GM21390 (cell line): ENCODE measurements around the gene DPH2.
A peak's percentile ranks its signal among the peaks of the same experiment; 100 is the strongest.

Source experiments
- ATAC-seq: cut with Tn5 transposase; IDR thresholded peaks from one replicate; pipeline ENCODE4 v1.9.1; 2021; ENCODE audit not compliant: unreplicated experiment

DPH2 gene, protein sequence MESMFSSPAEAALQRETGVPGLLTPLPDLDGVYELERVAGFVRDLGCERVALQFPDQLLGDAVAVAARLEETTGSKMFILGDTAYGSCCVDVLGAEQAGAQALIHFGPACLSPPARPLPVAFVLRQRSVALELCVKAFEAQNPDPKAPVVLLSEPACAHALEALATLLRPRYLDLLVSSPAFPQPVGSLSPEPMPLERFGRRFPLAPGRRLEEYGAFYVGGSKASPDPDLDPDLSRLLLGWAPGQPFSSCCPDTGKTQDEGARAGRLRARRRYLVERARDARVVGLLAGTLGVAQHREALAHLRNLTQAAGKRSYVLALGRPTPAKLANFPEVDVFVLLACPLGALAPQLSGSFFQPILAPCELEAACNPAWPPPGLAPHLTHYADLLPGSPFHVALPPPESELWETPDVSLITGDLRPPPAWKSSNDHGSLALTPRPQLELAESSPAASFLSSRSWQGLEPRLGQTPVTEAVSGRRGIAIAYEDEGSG

GRCh38 chr1:43969746-43970466, at the start of gene DPH2:
Gene DPH2 (plus strand): TSS chr1:43970010. CDS start chr1:43970176, 166 bp downstream.
- ATAC-seq = peak; percentile 83

DNA sequence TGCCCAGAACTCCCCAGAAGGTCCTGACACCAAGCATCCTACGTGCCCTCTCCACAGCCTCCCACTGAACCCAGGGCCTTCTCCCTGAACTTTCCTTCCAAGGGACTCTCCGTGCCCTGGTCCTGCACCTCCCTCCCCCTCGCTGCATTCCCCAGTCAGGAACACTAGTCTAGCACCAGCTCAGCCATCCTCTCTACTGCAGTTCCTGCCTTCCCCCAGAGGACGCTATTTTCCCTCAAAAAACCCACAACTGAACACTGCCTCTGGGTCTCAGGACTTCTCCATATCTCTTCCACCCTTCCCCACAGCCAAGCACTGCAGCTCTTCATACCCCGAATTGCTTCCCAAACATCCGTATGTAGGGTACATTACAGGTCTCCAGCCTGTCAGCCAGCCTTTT, 48.8 kb upstream of the DPH2 start:
- no peak for ATAC-seq

GRCh38 chr1:43924516-43924915, 45.3 kb upstream of the DPH2 start:
- ATAC-seq = no peak

DNA sequence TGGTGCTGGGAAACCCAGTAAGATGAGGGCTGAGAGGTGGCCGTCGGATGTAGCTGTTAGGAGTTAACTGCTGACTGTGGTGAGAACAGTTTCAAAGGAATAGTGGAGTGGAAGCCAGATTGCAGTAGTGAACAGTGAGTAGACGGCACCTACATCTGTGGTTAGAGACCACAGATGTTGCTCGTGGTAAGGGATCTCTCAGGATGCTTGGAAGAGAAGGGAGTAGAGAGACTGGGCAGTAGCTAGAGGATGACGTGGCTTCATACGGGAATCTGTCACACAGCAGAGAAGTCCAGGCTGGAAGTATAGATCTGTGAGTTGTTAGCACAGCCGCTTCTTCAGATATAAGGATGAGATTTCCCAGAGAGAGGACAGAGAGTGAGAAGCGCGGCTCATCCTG, 44.0 kb upstream of the DPH2 start:
- no peak for ATAC-seq

GRCh38 chr1:43930168-43930948, 39.5 kb upstream of the DPH2 start:
- no peak for ATAC-seq

DNA sequence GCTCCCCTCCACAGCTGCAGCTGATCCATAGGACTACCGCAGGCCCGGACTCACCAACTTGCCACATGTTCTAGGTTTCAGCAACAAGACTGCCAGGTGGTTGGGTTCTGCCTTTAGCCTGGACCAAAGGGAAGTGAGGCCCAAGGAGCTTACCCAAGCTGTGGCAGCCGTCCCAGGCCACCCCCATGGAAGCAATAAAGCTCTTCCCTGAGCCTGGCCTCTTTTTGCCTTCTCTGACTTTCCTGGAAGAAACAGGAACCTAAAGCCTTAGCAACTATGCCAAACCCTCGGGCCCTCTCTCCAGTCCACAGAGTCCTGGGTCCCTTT, 38.9 kb upstream of the DPH2 start:
- ATAC-seq = no peak

- ATAC-seq = no peak
Measured at GRCh38 chr1:43931711-43932660, 37.8 kb upstream of the DPH2 start.

DNA sequence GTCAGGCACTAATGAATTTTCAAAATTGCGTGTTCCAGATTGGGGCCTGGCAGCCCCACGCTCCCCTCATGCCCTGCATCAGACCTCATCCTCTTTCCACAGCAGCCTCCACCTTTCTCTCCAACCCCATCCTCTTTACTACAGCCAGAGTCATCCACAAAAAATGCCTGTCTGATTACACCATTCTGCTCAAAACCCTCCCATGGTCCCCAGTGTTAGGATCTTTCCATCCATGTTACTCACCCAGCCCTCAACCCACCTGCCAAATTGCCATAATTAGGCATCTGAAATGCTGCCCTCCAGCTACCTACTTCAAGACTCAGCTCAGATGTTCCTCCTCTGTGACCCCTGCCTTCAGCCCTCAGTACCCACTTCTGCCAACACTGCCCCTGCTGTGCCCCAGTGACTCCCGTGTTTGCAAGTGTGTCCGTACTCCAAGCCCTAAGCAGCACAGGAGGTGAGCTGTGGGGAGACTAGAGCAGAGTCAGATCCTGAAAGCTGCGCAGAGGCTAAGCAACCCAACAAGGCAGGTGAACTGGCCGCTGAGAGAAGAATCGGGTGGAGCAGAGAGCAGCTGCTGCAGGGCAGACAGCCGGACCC, 36.9 kb upstream of the DPH2 start:
- no peak for ATAC-seq

GRCh38 chr1:43933386-43934100, 36.3 kb upstream of the DPH2 start, which contains the start of gene ARTN:
Gene ARTN (plus strand): TSS chr1:43933801. CDS start chr1:43935657, 1,856 bp downstream.
- ATAC-seq = no peak

DNA sequence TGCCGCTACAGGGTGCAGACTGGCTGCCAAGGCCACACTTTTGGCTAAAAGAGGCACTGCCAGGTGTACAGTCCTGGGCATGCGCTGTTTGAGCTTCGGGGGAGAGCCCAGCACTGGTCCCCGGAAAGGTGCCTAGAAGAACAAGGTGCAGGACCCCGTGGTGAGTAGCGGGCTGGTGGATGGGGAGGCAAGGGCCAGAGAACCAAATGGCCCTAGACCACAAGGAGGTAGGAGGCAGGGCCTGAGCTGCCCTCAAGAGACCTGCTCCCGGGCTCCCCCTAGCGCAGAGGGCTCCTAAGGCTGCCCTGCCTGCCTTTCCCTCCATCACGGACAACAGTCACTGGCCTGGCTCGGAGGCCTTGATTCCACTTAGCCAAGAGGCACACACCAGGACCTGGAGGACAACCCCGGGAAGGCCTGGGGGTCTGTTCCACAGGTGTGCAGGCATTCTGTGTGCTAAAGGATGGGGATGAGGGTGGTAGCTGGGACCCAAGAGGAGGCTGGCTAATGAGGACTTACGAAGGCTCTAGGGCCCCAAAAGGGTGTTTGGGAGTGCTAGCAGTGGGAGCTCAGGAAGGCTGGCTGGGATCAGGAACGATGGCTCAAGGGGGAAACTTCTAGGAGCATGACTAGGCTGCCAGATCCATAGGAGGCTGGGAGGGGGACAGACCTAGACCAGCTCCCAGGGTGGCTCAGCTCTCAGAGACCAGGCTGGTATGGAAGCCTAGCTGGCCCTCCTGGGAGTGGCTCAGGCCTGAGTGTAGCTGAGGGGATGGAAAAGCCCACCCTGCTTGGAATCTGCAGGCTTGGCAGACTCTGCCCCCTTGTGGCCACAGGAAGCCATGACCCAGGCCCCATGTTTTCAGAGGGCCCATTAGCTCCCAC, 35.5 kb upstream of the DPH2 start:
- no peak for ATAC-seq

DNA sequence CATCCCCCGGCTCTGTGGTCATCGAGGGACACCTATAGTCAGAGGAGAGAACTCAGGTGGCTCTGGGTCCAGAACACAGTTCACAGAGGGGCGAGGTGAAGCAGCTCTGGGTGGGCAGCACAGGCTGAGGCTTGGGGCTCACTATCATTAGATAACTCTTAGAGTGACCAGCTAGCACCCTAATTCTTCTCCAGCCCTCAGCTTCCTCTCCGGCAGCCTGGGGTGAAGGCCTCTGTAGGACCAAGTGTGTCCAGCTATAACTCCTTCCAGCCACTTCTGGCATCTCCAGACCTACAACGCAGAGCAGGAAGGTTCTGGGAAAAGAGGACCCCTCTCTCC, 34.9 kb upstream of the DPH2 start:
- ATAC-seq = no peak

- no peak for ATAC-seq
Measured at GRCh38 chr1:43935711-43936427, 33.9 kb upstream of the DPH2 start.

DNA sequence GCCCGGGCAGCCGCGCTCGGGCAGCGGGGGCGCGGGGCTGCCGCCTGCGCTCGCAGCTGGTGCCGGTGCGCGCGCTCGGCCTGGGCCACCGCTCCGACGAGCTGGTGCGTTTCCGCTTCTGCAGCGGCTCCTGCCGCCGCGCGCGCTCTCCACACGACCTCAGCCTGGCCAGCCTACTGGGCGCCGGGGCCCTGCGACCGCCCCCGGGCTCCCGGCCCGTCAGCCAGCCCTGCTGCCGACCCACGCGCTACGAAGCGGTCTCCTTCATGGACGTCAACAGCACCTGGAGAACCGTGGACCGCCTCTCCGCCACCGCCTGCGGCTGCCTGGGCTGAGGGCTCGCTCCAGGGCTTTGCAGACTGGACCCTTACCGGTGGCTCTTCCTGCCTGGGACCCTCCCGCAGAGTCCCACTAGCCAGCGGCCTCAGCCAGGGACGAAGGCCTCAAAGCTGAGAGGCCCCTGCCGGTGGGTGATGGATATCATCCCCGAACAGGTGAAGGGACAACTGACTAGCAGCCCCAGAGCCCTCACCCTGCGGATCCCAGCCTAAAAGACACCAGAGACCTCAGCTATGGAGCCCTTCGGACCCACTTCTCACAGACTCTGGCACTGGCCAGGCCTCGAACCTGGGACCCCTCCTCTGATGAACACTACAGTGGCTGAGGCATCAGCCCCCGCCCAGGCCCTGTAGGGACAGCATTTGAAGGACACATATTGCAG, 33.2 kb upstream of the DPH2 start:
- no peak for ATAC-seq

GRCh38 chr1:43937179-43937865, 32.5 kb upstream of the DPH2 start:
- no peak for ATAC-seq

GRCh38 chr1:43938383-43938782, 31.4 kb upstream of the DPH2 start:
- ATAC-seq = no peak

- no peak for ATAC-seq
Measured at GRCh38 chr1:43938892-43939587, 30.8 kb upstream of the DPH2 start.
